ENCODE data around the gene CDC42EP4.
"Not testable (repeated sequence)": the region's sequence is repeated elsewhere in the genome, so short reads cannot be mapped to it uniquely, and the experiment has no call there.

The CDC42EP4 gene

GRCh38 chr17:73318836-73319235 is 7.0 kb upstream of the CDC42EP4 start:
- no peak for TF ChIP-seq ZNF274 (IDR thresholded peaks at IDR 0.05; ENCODE audit: low read depth, low read length)
- H3K4me3 ChIP-seq (ENCODE audit: low read length): no peak overlapping the region

DNA sequence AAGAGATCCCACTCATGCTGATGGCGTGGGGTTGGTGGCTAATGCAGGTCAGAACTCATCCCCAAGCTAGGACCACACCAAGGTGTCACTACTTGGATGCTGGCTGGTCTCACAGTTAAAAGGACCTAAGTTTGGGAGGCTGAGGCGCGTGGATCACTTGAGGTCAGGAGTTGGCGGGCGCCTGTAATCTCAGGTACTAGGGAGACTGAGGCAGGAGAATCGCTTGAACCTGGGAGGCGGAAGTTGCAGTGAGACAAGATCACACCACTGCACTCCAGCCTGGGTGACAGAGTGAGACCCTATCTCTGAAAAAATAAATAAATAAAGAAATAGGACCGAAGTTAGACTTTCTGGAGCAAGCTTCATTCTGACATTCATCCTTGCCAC is 6.6 kb upstream of the CDC42EP4 start:
- no peak overlapping the region for H3K4me3 ChIP-seq (ENCODE audit: low read length)
- no peak for TF ChIP-seq ZNF274 (IDR thresholded peaks at IDR 0.05; ENCODE audit: low read depth, low read length)

GRCh38 chr17:73317513-73318426 is 6.0 kb upstream of the CDC42EP4 start:
- TF ChIP-seq ZNF274 (IDR thresholded peaks at IDR 0.05; ENCODE audit: low read depth, low read length): no peak
- H3K4me3 ChIP-seq (ENCODE audit: low read length): no peak overlapping the region

GRCh38 chr17:73316919-73317505 is 5.2 kb upstream of the CDC42EP4 start:
- no peak overlapping the region for H3K4me3 ChIP-seq (ENCODE audit: low read length)
- TF ChIP-seq ZNF274 (IDR thresholded peaks at IDR 0.05; ENCODE audit: low read depth, low read length): no peak

- H3K4me3 ChIP-seq (ENCODE audit: low read length): no peak overlapping the region
- no peak for TF ChIP-seq ZNF274 (IDR thresholded peaks at IDR 0.05; ENCODE audit: low read depth, low read length)
Observed at GRCh38 chr17:73315471-73315870, 3.7 kb upstream of the CDC42EP4 start.

DNA sequence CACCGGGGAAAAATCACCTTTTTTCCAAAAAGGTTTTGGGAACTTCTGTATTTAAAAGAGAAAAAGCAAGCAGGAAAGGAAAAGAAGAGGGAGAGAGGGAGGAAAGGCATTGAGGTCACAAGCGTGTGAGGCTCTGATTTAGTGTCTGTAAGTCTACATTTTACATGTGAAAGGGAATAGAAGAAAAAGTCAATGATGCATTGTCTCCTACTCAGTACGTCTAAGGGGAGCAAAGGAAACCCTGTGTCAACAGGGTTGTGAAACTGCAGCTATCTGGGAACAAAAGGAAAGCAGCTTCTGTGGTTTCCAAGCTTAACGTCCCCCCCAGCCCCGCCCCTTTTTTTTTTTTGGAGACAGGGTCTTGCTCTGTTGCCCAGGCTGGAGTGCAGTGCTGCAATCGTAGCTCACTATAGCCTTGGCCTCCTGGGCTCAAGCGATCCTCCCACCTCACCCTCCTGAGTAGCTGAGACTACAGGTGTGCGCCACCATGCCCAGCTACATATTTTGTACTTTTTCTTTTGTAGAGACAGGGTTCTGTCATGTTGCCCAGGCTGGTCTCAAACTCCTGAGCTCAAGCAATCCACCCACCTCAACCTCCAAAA is 1.8 kb upstream of the CDC42EP4 start:
- TF ChIP-seq ZNF274 (IDR thresholded peaks at IDR 0.05; ENCODE audit: low read depth, low read length): no peak
- no peak overlapping the region for H3K4me3 ChIP-seq (ENCODE audit: low read length)

DNA sequence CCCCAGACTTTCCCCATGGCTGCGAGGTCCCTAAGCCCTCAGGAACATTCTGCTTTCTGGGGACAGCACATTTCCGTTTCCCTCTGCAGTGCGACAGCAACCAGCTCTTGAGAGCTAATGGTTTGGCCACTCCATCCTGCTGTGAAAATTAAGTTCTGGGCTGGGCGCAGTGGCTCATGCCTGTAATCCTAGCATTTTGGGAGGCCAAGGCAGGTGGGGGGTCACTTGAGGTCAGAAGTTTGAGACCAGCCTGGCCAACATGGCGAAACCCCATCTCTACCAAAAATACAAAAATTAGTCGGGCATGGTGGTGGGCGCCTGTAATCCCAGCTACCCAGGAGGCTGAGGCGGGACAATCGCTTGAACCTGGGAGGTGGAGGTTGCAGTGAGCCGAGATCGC is 1.1 kb upstream of the CDC42EP4 start:
- not testable (repeated sequence) for H3K4me3 ChIP-seq (ENCODE audit: low read length)

GRCh38 chr17:73311428-73311780 is 397 bp downstream of the CDC42EP4 start:
- TF ChIP-seq ZNF274 (IDR thresholded peaks at IDR 0.05; ENCODE audit: low read depth, low read length): no peak
- peak overlapping the region; percentile 74 for H3K4me3 ChIP-seq (ENCODE audit: low read length)

GRCh38 chr17:73309727-73310596 is 1.8 kb downstream of the CDC42EP4 start:
- TF ChIP-seq ZNF274 (IDR thresholded peaks at IDR 0.05; ENCODE audit: low read depth, low read length): no peak
- H3K4me3 ChIP-seq (ENCODE audit: low read length): peak overlapping the region; percentile 74

DNA sequence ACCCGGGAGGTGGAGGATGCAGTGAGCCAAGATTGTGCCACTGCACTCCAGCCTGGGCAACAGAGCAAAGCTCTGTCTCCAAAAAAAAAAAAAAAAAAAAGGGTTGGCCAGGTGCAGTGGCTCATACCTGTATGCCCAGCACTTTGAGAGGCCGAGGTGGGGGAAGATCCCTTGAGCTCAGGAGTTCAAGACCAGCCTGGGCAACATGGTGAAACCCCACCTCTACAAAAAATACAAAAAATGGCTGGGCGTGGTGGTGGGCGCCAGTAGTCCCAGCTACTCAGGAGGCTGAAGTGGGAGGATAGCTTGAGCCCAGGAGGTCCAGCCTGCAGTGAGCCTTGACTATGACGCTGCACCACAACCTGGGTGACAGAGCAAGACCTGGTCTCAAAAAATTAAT is 2.8 kb downstream of the CDC42EP4 start:
- not testable (repeated sequence) for H3K4me3 ChIP-seq (ENCODE audit: low read length)

DNA sequence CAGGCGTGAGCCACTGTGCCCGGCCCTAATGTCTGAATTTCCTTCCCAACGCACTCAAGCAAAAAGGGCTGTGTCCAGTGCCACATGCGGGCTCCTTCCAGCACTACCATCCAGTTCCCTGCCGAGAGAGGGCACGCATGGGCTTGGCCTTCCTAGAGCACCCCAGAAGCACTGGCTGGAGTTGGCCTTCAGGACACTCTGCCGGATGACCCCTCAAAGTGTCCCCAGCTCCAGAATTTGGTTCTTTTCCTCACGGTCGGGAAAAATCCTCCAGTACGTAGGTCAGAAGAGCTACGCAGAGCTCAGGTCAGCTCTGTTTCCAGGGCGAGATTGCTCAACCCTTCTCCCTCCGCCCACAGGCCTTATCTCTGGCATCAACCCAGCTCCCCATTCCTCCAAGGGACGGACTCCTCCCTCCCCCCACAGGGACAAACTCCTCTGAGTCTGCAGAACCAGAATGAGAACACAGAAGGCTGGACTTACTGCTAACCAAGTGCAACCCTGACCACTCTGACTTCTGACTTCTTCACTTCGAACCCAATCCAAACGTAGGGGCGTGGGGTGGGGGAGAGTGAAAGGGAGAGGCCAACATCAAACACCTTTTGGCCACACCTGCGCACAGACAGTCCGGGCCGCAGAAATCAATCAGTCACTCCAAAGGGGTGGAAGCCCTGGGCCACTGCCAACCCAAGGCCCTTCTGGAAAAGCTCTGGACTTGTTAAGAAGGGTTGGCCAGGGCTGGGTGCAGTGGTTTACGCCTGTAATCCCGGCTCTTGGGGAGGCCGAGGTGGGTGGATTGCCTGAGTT is 3.6 kb downstream of the CDC42EP4 start:
- no peak overlapping the region for H3K4me3 ChIP-seq (ENCODE audit: low read length)
- no peak for TF ChIP-seq ZNF274 (IDR thresholded peaks at IDR 0.05; ENCODE audit: low read depth, low read length)

DNA sequence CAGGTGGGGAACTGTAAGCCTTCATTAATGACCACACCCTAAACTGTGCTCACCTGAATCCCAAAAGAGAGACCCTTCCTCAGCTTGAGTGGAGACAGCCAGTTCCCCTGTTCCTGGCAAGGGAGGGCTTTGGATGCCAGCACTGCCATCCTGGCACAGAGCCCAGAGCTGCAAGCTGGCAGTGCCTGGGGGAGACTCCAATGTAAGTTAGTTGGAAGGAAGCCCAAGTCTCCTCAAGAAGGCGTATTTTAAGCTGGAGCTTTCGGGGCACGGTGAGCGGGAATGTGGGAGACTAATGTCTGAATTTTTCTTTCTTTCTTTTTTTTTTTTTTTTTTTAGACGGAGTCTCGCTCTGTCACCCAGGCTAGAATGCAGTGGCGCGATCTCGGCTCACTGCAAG is 4.7 kb downstream of the CDC42EP4 start:
- no peak overlapping the region for H3K4me3 ChIP-seq (ENCODE audit: low read length)
- no peak for TF ChIP-seq ZNF274 (IDR thresholded peaks at IDR 0.05; ENCODE audit: low read depth, low read length)

Measured in GM08714 (cell line).